Suppressor macrophage (primary cell): Measurements from ENCODE around the gene RALGDS.
A peak's percentile ranks its signal among the peaks of the same experiment; 100 is the strongest.
"Not testable (repeated sequence)": the region's sequence is repeated elsewhere in the genome, so short reads cannot be mapped to it uniquely, and the experiment has no call there.

Experiments used
- DNase-seq, 4 experiments: peaks; one replicate each; pipeline ENCODE4 v3.0.0-alpha.2; 2020 to 2022

Gene RALGDS

DNA sequence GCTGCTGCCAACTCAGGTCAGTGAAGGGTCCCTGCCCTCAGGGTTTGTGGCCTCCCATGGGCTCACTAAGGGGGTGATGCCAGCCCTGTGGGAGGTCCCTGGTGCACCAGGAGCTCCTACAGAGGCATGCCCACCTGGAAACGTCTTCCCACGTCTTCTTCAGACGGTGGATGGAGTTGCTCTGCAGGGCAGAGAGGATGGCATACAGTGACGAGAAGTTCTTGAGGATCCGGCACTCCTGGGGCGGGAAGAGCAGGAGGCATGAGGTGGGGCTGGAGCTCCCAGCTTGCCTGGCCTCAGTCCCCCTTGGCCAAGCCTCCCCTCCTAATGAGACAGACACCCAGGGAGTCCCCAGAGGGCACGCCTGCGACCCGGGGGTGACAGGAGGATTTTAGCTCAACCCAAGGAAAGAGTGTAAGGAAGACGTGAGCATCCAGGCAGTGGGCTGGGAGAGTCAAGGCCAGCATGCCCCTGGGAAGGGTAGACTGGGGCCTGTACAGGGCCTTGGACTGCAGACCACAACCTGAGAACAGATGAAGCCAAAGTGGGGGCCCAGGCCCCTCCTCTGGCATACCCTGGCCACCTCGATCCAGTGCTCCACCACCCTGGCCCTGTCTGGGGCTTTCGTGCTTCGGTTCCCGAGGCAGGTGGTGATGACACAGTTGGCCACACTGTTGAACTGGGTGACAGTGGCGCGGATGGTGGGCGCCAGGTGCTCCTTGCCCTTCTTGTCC, 14.4 kb downstream of the RALGDS start:
- no peak for DNase-seq

DNA sequence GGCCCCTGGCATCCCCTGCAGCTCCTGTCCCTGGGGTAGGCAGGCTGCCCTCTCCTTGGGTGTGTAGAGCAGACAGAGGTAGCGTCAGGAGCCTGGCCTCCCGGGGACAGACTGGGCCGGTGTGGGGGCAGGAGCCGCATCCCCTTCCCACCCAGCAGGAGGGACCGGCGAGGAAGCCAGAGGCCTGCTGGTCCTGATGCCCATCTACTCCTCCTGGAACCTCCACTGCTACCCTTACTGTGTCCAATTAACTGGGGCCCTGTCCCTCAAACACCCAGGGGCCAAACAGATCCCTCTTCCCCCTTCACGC, 15.6 kb downstream of the RALGDS start:
- no peak for DNase-seq

DNA sequence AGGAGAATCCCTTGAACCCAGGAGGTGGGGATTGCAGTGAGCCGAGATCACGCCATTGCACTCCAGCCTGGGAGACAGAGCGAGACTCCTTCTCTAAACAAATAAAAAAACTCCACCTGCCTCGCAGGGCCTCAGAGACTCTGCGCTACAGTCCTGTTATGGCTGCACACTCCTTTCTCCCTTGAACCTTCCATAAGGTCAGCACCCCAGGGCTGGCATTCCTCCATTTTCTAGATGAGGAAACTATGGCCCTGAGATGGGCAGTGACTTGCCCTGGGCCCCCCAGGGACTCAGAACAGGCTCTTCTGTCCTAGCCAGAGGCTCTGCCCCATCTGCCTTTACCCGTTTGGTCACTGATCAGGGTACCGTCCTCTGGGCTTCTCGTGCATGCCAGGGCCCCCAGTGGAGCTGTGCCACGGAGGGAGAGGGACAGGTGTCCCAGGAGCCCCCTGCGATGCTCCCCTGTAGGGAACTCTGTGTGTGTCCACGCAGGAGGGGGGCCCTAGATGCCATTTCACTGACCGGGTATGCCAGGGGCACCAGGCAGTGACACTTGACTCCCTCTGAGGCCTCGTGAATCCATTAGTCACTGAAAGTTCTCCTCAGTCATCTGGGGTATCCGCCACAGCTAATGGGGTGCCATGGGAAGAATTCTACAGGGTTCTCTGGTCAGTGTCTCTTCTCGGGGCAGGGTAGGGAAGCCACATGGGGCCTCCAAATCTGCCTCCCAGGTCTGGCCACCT, 16.2 kb downstream of the RALGDS start:
- DNase-seq = no peak

DNA sequence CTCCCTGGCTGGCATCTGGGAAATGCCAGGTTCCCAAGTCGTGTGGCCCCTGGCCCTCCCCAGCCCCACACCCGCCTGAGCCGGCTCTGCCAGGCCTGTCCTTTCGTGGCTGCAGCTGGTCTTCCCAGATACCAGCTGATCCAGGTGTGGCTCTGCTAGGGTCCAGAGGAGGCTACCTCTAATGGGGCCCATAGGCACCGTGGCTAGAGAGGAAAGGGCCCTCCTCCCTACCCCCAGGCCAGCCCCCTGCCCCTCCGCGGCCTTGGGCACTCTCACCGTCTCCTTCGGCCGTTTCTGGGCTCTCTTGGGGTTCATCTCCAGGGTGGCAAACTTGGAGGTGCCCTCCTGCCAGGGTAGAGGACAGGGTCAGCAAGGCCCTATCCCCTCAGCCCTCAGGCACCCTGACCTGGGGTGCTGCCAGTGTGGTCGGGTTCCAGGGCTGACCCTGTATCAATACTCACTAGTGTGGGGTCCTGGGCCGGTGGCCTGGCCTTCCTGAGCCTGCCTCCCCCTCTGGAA, 17.0 kb downstream of the RALGDS start:
- no peak for DNase-seq

DNA sequence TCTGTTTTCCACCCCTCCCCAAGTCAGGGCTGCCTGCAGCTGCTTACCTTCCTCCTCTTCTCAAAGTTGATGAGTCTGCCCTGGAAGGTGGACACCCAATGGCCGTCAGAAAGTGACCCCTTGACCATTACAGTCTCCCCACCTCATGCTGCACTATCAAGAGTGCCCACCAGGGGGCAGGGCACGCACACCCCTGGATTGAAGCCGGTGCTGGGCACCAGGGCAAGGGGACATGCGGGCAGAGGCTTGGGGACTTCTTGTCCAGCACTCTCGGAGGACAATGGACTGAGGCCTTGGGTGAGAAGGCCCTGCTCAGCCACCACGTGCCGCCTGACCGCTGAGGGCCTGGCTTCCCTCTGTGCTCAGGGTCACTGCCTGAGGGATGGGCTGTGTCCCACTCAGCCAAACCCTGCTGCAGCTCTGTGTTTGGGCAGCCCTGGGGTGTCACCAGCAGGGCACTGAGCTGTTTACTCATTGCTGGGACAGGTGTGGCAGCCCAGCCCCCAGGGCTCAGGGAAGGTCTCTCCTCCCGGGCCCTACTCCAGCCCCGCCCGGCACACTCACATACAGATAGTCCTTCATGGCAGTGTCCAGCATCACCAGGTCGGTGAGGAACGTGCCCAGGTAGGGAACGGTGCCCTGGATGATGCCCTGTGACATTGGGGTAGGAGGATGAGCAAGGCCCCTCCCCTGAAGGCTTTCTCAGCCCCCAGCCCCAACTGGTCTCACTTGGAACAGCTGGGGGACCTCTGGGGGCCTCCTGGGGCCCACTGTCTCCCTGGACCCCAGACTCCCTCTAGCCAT, 17.7 kb downstream of the RALGDS start:
- DNase-seq = peak; percentile 69 to 84 (median 76)

DNA sequence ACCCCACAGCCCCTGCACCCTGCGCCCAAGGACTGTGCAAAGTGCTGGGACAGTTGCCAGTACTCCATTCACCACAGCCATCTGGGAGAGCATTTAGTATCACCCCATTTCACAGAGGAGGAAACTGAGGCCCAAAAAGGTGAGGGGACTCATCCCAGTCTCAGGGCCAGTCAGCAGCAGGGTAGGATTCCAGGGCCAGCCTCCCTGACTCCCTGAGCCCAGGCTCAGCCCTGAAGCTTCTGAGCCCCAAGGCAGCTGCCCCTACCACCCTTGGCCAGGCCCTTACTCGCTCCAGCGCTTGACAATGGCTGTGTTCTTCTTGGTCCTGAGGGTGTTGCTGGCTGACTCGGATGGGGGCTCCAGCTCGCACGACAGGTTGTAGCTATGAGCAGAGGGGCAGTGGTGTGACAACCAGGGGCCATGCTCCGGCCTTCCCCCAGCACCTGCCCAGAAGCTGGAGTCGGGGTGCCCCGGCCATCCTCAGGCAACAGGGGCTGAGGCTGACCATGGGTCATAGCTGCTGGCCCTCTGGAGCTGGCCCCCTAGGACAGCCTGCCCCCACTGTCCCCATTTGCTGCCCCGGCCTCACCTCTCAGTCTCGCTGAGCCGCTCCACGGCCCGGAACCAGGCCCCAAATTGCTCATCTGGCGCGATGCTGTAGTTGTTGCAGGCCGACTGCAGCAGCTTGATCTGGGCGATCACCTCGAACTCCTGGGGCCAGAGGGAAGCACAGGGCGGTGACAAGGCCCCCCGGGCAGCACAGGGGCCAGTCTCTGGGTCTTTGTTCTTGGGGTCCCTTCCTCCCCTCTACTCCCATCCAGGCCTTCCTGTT, 18.6 kb downstream of the RALGDS start:
- no peak for DNase-seq

DNA sequence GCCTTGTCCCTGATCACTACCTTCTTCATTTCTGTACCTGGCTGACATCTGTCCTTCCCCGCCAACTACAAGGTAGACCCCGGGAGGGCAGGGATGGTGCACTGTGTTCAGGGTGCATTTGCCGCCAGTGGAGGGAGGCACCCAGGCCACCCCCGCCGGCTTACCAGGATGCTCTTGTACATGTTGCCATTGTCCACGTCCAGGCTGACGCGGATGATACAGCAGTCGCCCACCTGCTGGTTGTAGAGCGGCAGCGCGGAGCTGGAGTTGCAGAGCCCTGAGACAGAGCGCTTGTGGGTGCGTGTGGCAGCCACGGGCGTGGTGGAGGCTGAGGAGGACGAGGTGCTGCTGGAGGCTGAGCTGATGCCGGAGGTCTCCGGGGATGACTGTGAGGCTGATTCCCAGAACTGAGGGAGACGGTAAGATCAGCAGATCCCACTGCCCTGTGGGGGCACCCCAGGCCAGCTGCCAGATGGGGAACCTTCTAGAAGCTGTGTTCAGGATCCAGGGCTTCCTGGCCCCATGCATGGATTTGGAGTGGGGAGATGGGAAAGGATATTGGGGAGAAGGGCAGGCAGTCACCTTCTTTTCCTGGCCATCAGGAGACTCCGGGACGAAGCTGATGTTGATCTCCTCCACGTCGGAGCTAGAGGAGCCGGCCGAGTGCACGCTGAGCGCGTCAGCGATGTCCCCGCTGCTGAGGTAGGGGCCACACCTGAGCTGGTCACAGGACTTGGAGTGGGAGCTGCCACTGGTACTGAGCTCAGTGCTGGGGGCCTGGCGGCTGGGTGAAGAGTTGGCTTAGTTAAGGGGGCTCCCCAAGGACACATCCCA, 19.5 kb downstream of the RALGDS start:
- DNase-seq = no peak

DNA sequence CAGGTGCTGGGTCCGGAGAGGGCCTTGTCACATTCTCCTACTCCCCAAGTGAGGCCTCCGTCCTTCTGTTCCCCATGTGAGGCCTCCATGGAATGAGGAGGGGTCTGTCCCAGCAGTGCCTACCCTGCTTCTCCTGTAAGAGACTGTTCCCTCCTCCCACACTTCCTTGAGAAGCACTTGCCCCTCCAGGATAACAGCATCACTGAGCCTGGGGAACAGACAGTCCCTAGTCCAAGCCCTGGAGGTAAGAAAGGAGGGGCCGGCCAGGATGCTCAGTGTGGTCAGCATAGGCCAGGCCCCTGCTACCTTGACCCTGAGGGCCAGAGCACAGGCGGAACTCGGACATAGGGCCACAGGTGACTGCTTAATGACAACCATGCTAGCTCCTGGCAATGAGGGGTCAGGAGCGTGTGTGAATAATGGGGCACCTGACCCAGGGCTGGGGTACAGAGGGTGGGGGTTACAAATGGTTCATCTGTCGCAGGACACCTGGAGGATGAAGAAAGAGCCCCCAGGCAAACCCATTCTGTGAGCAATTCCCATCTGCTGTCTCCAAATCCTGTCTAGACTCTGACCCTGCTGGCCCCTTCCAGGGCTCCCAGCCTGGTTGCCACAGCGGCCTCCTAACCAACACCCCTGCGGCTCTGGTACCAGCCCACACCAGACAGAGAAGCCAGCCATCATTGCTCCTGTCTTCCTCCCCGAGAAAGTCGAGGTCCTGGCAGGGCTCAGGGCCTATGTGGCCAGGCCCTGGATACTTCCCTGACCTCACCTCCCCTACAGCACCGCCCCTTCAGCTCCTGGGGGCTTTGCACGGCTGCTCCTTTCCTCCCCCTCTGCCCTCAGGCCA, 20.3 kb downstream of the RALGDS start:
- DNase-seq = no peak

DNA sequence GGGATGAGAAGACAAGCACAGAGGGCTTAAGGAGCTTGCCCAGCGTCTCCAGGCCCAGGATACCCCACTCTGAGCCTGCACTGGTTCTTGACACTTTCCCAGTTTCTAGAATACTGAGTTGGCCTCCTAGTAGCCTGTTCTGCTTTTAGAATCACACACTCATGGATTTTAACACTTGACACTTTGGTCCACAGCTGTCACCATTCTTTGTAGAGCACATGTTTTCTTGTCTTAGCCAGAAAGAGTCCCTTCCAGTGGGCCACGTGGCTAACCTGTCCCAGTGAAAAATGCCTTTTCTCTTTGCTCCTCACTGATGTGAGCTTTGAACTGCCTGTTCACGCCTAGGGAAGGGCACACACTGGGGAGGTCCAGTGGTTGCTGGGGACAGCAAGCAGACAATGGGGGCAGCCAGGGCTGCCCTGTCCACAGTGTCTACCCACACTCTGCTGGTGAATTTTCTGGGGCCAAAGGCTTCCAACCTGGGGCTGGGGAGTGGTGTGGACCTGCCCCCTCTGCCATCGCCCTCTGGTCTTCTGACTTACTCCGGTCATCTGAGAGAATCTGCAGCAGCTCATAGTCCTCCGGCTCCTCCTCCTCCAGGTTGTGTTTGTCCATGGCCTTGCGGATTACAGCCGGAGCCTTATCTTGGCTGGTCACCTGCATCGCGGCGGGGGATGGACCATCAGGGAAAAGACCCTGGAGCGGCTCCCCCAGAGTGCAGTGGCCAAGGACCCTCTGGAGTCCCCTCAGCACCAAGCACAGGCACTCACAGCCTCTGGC, 21.1 kb downstream of the RALGDS start:
- DNase-seq = no peak

DNA sequence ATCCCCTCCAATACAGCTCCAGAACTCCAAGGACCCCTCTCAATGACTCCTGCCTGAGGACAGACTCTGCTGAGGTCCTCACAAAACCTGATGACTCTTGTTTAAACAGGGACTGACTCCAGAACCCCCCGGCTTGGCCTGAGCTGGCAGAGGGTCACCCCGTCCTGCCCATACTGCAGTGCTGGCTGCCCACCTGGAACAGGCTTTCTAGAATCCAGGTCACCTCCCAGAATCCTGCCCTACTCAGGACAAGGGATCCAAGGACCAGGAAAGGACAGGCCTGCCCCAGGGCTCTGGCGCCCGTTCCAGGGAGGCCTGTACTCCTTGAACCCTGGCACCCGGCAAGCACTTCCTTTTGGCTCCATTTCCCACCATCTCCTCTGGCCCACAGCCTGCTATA, 22.2 kb downstream of the RALGDS start:
- no peak for DNase-seq

DNA sequence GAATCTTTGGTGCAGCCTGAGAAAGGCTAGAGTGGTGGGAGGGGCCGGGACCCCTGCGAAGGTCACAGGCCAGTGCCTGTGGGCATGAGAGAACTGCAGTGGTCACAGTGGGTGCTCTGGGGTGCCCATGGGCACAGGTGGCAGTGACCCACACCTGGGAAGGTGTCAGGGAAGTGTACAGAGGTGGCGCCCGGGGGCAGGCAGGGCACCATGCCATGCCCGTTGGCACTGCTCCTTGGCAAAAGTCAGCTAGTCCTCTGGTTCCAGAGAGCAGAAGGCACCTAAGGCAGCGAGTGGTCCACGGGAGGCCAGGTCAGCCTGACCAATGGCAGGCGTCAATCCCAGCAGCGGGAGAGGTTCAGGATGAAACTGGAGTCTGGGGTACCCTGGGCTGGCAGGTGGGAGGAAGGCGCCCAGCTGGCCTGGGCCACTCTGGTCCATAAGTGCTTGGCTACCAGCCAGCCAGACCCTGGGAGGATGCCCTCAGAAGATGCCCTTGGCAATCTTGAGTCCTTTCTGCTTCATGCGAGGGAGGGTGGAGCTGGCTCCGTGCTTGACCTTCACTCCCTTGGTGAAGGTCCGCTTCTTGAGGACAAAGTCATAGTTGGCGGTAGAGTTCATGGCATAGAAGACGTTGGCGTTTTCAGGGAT, 22.8 kb downstream of the RALGDS start:
- no peak for DNase-seq

DNA sequence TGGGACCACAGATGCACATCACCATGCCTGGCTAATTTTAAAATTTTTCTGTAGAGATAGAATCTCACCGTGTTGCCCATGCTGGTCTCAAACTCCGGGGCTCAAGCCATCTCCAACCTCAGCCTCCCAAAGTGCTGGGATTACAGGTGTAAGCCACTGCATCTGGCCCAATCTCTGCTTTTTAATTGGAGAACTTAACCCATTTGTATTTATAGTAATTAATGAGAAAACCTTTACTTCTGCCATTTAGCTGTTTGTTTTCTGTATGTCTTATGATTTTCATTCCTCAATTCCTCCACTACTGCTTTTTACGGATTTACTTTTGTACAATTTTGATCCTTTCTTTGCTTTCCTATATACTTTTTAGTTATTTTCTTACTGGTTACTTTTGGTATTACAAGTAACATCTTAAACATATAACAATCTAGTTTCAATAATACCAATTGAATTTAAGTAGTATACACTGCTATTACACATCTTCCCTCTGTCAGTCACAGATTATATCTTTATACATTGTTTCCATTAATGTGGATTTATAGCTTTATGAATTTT, 26.1 kb downstream of the RALGDS start:
- no peak for DNase-seq

DNA sequence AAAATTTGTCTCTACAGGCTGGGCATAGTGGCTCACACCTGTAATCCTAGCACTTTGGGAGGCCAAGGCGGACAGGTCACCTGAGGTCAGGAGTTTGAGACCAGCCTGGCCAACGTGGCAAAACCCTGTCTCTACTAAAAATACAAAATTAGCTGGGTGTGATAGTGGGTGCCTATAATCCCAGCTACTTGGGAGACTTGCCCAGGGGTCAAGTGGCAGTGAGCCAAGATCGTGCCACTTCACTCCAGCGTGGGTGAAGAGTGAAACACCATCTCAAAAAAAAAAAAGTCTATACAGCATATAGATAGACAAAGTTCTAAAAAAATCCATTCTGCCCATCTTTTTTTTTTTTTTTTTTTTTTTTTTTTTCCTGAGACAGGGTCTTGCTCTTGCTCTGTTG, 26.7 kb downstream of the RALGDS start:
- not testable (repeated sequence) for DNase-seq

DNA sequence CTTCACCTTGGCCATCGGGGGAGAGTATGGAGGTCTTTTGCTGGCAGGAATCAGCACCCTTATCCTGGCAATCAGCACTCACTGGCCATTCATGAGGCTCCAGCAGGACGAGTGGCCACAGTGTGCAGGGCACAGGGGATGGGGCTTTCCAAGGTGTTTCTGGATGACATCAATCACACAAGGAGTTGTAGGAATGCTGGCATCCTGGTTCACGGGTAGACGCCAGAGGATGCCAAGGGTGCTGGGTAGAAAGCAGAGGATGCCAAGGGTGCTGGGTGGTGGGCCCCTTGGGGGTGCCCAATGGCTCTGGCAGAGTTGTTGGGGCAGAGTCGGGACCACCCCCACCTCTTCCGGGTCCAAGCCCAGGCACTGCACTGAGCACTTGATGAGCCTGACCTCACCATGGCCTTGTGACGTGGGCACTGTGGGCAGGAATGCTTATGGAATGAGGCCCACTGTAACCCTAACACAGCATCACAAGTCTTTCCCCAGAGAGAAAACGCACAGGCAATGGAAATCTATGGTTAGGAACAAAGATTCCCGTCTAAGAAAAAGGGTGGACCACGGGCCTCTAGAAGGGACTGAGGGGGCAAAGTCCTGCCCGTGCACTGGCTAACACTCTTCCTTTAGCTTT, 30.2 kb downstream of the RALGDS start:
- DNase-seq = no peak

DNA sequence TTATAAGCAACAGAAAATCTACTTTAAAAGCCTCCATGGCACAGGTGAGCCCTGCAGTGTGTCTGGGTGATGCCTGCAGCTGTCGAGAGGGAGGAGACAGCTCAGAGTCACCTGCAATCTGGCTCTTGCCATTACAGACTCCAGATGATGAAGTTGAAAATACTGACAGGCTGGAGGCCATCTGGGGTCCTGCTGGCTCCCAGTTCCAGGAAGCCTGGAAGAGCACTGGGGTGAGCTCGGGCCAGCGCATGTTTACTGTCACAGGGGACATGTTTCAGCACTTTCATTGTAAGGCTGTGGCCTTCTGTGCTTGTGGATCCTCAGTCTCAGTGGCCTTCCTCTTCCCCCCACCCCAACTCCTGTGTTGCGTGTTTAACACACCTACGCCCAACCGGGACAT, 30.9 kb downstream of the RALGDS start:
- DNase-seq = no peak

DNA sequence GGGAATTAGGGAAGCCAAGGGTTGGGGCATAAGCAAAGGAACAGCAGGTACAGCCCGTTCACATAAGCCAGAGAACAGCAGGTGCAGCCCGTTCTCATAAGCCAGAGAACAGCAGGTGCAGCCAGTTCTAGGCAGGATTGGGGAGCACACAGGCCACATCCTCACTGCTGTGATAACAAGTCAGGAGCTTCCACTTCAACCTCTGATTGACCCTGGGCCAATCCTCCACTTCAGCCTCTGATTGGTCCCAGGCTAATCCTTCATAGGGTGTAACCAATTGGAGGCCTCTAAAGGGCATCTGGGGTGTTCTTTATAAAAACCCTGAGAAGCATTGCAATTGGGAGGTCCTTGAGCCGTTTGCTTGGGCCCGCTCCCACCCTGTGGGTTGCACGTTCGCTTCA, 31.8 kb downstream of the RALGDS start:
- no peak for DNase-seq

DNA sequence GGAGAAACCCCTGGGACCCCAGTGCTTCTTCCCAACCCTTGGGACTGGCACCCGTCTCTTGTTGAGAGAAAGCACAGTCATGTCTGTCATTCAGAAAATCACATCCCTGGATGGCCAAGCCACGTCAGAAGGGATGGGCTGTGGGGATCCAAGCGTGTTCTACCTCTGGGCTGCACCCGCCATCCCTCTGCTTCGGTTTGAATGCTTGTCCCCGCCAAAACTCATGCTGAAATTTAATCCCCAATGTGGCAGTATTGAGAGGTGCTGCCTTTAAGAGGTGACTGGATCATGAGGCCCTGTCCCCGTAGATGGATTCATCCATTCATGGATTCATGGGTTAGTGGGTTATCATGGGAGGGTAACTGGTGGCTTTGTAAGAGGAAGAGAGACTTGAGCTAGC, 32.3 kb downstream of the RALGDS start:
- DNase-seq = no peak

DNA sequence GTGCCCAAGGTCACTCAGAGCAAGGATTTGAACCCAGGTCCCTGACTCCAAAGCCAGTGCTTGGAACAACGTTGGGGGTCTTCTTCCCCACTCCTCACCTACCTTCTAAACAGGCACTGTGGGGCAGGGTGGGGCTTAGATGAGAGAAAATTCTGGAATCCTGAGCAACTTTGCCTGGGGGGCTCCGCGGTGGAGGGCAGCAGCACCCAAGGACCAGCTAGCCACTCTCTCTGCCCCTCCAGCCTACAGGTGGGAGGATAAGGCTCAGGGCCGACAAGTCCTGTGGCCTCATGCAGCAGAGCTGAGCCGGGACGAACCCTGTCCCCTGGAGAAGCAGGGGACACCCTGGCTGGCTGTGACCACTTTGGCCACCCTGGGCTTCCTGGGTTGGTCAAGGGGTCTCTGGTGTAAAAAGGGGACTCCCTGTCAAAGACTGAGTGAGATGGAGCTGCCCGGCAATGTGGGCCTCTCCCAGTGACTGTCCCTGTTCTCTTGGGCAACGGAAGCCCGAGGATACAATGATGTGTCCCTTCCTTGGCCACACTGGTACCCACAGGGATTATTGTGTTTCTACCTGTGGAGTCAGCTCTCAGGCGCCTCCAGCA, 32.8 kb downstream of the RALGDS start:
- DNase-seq = no peak
